Duodenal mucosa (tissue), 2 donors: Measurements from ENCODE around the gene EPB41L2.

Experiments used
- H3K27ac ChIP-seq: one replicate; pipeline ENCODE4 v1.7.0; 2013; ENCODE audit warnings: low read depth, low read length
- H3K27me3 ChIP-seq, 2 donors: one replicate each; pipeline ENCODE4 v1.7.0; 2013; ENCODE audit warnings: low read length in 2 of 2, control low read depth in 1 of 2; ENCODE audit not compliant: insufficient read depth in 2 of 2, control insufficient read depth in 1 of 2
- H3K36me3 ChIP-seq, 2 donors: one replicate each; pipeline ENCODE4 v1.7.0; 2013; ENCODE audit warnings: low read length in 2 of 2, control low read depth in 1 of 2; ENCODE audit not compliant: insufficient read depth in 2 of 2, control insufficient read depth in 1 of 2
- H3K4me1 ChIP-seq, 2 donors: one replicate each; pipeline ENCODE4 v1.7.0; 2013; ENCODE audit warnings: low read length in 2 of 2, control low read depth in 1 of 2; ENCODE audit not compliant: insufficient read depth in 2 of 2, control insufficient read depth in 1 of 2
- H3K4me3 ChIP-seq, 2 donors: one replicate each; pipeline ENCODE4 v1.7.0; 2013; ENCODE audit warnings: low read length in 2 of 2, low read depth in 1 of 2
- H3K9ac ChIP-seq, 2 donors: one replicate each; pipeline ENCODE4 v1.7.0; 2013; ENCODE audit warnings: low read length in 2 of 2, low read depth in 1 of 2
- H3K9me3 ChIP-seq, 2 donors: one replicate each; pipeline ENCODE4 v1.7.0; 2013; ENCODE audit warnings: low read length in 2 of 2, control low read depth in 1 of 2; ENCODE audit not compliant: control insufficient read depth in 1 of 2

EPB41L2 gene

DNA sequence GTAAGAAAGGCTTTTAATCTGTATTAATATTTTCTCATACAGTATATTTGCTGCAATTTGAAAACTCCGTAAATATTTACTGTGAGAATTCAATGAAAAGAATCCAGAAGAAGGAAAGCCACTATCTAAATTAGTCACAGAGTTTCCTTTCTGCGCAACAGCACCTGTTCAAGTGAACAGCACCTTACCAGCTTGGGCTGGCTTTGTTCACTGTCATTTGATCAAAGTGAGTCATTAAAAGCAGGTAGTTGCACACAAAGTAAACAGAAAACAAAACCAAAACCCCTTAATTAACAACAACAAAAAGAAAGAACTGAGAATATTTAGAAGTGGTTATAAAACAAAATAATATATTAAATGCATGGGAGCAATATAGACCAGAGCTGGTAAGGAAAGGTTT, 223.0 kb downstream of the EPB41L2 start:
- Histone ChIP-seq H3K9me3 (no peaks in the 10 kb centered on the region), H3K27me3 (no peaks in the 10 kb centered on the region), H3K4me1 (peaks cover 0 to 7% of the 10 kb centered on the region in 2 donors), H3K36me3 (peaks cover 0 to 5% of the 10 kb centered on the region in 2 donors), H3K9ac (no peak overlapping the region), H3K4me3 (no peak overlapping the region), H3K27ac (no peak overlapping the region)

DNA sequence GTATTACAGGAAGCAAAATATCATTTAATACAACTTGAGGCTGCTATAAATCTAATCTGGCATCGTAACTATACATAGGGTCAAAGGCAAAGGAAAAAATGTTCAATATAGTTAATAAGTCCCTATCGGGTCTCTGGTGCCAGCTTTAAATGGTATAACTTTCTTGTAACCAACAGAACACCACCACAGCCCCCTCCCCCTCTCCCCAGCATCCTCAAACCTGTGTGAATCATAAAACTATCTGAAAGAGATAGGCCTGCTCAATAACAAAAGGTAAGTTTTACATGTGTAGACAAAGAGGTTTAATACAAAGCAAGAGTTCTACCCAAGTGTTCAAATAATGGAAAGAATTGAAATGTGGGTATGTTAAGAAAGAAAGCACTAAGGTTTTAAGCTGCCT, 223.7 kb downstream of the EPB41L2 start:
- Histone ChIP-seq H3K27ac (no peak overlapping the region), H3K4me3 (no peak overlapping the region), H3K9me3 (no peaks in the 10 kb centered on the region), H3K9ac (no peak overlapping the region), H3K4me1 (peaks cover 0 to 7% of the 10 kb centered on the region in 2 donors), H3K27me3 (no peaks in the 10 kb centered on the region), H3K36me3 (peaks cover 0 to 5% of the 10 kb centered on the region in 2 donors)

DNA sequence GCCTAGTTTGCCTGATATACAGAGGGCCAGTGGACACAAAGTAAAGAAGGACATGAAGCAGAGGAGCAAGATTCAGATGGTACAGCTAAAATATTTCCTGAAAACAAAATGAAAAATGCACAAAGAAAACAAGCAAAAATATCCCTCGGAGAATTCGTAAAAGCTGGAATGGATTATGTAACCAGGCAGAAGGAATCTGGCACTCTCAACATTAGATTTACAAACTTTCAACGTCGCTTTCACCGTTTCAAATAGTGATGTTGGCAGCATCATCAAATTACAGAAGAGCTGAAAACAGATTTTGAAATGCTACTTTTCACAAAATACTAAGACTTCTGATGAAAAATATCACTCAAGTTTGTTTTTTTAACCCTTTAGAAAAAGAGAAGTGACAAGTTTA, 224.1 kb downstream of the EPB41L2 start:
- peaks cover 0 to 5% of the 10 kb centered on the region in 2 donors for H3K36me3 ChIP-seq
- no peaks in the 10 kb centered on the region for H3K9me3 ChIP-seq
- no peak overlapping the region for H3K27ac ChIP-seq
- H3K4me3 ChIP-seq: no peak overlapping the region
- peaks cover 0 to 7% of the 10 kb centered on the region in 2 donors for H3K4me1 ChIP-seq
- no peaks in the 10 kb centered on the region for H3K27me3 ChIP-seq
- H3K9ac ChIP-seq: no peak overlapping the region

DNA sequence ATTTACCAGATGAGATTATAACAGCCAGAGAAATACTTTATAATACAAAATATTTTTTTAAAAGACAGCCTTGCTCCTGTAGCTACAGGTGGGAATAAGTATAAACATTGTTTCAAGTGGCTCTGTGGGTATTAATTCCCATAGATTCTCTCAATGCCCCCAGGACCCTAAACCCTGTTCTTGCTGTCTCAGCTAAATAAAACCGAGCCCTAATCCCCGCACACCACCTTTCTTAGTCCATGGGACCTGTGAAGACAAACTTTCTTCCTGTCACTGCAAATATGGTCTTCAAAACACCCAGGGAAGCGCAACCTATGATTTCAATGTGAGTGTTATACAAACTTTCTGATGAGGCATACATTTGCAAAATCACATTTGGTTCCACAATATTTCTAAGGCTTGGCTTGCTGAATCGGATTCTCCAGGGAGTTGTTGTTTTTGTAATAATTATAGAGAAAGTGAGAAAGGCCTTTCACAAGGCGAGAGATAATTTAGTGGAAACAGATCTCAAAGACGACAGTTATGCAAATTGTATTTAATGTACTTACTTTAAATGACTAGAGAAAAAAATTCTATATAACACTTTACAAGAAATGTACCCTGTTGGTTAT, 224.7 kb downstream of the EPB41L2 start:
- peaks cover 0 to 5% of the 10 kb centered on the region in 2 donors for H3K36me3 ChIP-seq
- no peaks in the 10 kb centered on the region for H3K9me3 ChIP-seq
- H3K27me3 ChIP-seq: no peaks in the 10 kb centered on the region
- no peak overlapping the region for H3K27ac ChIP-seq
- no peak overlapping the region for H3K4me3 ChIP-seq
- H3K9ac ChIP-seq: no peak overlapping the region
- peaks cover 0 to 7% of the 10 kb centered on the region in 2 donors for H3K4me1 ChIP-seq

DNA sequence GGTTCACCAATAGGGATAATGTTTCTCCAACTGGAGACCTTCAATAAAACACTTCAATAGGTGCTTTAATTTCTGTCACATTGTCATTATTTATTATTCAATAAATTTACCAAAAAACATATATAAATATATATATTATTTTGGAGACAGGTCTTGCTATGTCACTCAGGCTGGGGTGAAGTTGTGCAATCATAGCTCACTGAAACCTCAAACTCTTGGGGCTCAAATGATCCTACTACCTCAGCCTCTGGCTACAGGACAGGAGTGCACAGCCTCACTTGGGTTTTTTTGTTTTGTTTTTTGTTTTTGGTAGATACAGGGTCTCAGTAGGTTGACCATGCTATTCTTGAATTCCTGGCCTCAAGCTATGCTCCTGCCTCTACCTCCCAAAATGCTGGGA, 226.0 kb downstream of the EPB41L2 start:
- Histone ChIP-seq H3K27me3 (no peaks in the 10 kb centered on the region), H3K36me3 (peaks cover 0 to 5% of the 10 kb centered on the region in 2 donors), H3K4me3 (no peak overlapping the region), H3K4me1 (peaks cover 0 to 7% of the 10 kb centered on the region in 2 donors), H3K9ac (no peak overlapping the region), H3K9me3 (no peaks in the 10 kb centered on the region), H3K27ac (no peak overlapping the region)

GRCh38 chr6:130836055-130836640, 226.9 kb downstream of the EPB41L2 start:
- no peak overlapping the region for H3K9ac ChIP-seq
- H3K4me1 ChIP-seq: peaks cover 0 to 7% of the 10 kb centered on the region in 2 donors
- no peaks in the 10 kb centered on the region for H3K27me3 ChIP-seq
- H3K4me3 ChIP-seq: no peak overlapping the region
- H3K9me3 ChIP-seq: no peaks in the 10 kb centered on the region
- H3K27ac ChIP-seq: no peak overlapping the region
- peaks cover 0 to 5% of the 10 kb centered on the region in 2 donors for H3K36me3 ChIP-seq

- no peak overlapping the region for H3K9ac ChIP-seq
- H3K9me3 ChIP-seq: no peaks in the 10 kb centered on the region
- H3K4me3 ChIP-seq: no peak overlapping the region
- H3K27me3 ChIP-seq: no peaks in the 10 kb centered on the region
- H3K4me1 ChIP-seq: peaks cover 0 to 5% of the 10 kb centered on the region in 2 donors
- peaks cover 0 to 3% of the 10 kb centered on the region in 2 donors for H3K36me3 ChIP-seq
- H3K27ac ChIP-seq: no peak overlapping the region
Measured at GRCh38 chr6:130834482-130835251, 228.4 kb downstream of the EPB41L2 start.

DNA sequence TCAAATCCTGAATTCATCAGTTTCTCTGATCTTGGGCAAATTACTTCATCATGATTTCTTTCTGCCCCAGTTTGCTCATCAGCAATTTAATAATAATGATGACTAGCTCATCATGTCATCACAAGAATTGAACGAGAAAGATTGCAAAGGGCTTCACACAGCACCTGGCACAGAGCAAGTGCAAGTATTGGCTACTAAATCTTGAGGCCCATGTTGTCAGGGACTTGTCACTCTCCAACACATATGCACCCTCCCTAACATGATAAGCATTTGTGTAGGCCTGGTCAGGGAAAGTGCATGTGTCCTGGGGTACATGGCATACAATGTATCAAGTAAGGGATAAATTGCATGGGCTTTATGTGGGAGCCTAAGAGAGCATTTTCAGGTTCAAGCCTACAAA, 229.5 kb downstream of the EPB41L2 start:
- Histone ChIP-seq H3K27ac (no peak overlapping the region), H3K27me3 (no peaks in the 10 kb centered on the region), H3K4me3 (no peak overlapping the region), H3K4me1 (no peaks in the 10 kb centered on the region), H3K36me3 (no peaks in the 10 kb centered on the region), H3K9me3 (no peaks in the 10 kb centered on the region), H3K9ac (no peak overlapping the region)

GRCh38 chr6:130831607-130832006, 231.4 kb downstream of the EPB41L2 start:
- no peak overlapping the region for H3K27ac ChIP-seq
- no peak overlapping the region for H3K9ac ChIP-seq
- no peaks in the 10 kb centered on the region for H3K9me3 ChIP-seq
- H3K27me3 ChIP-seq: no peaks in the 10 kb centered on the region
- H3K36me3 ChIP-seq: no peaks in the 10 kb centered on the region
- H3K4me1 ChIP-seq: peaks cover 0 to 9% of the 10 kb centered on the region in 2 donors
- H3K4me3 ChIP-seq: no peak overlapping the region

- Histone ChIP-seq H3K36me3 (no peaks in the 10 kb centered on the region), H3K27me3 (no peaks in the 10 kb centered on the region), H3K9ac (no peak overlapping the region), H3K27ac (no peak overlapping the region), H3K4me3 (peak overlapping the region in 1 of 2 donors; percentile 72), H3K9me3 (no peaks in the 10 kb centered on the region), H3K4me1 (peaks cover 5 to 11% of the 10 kb centered on the region in 2 donors)
Measured at GRCh38 chr6:130829333-130829910, 233.6 kb downstream of the EPB41L2 start.
